K562 (cell line): ENCODE data around the gene ZNF300. TPM values are rescaled to one million over a fixed set of nuclear protein-coding genes. Genes with fewer than 3 reads are reported as not detected.
A peak's percentile ranks its signal among the peaks of the same experiment; 100 is the strongest.

Experiments
- CBX3 ChIP-seq, 2 experiments: IDR thresholded peaks; 1 replicate in 1 of 2; 2 replicates in 1 of 2; pipeline ENCODE4 v1.6.1; 2012; ENCODE audit warnings: inconsistent platforms in 2 of 2, low read length in 2 of 2, borderline replicate concordance in 1 of 2, control low read depth in 1 of 2
- CEBPB ChIP-seq: fragments of 450-650 bp; IDR thresholded peaks from 2 replicates; pipeline ENCODE4 v1.6.1; 2016; ENCODE audit warnings: missing genetic modification characterization, missing compliant biosample characterization
- CHAMP1 ChIP-seq: fragments of 450-650 bp; IDR thresholded peaks from 2 replicates; pipeline ENCODE4 v1.6.1; 2016; ENCODE audit warnings: mild to moderate bottlenecking
- CTBP1 ChIP-seq: fragments of 450-650 bp; IDR thresholded peaks from 2 replicates; pipeline ENCODE4 v1.6.1; 2016; ENCODE audit warnings: borderline replicate concordance
- FOXM1 ChIP-seq, 2 experiments: fragments of 450-650 bp in 1 of 2; sonication (generic) in 1 of 2; formaldehyde crosslinking in 1 of 2; IDR thresholded peaks; 2 replicates each; pipeline versions ENCODE4 v1.6.1 to v1.9.0; 2017 to 2022; ENCODE audit warnings: low read depth in 2 of 2, mild to moderate bottlenecking in 2 of 2, missing genetic modification reagents in 1 of 2, moderate library complexity in 1 of 2
- HLTF ChIP-seq: fragments of 450-650 bp; IDR thresholded peaks from 2 replicates; pipeline ENCODE4 v1.6.1; 2016
- HSF4 ChIP-seq: fragments of 250-450 bp; sonication (Bioruptor Pico); IDR thresholded peaks from 2 replicates; pipeline ENCODE4 v2.1.2; 2022; ENCODE audit warnings: mild to moderate bottlenecking, moderate library complexity, borderline replicate concordance
- PHF8 ChIP-seq: fragments of 200-600 bp; sonication (generic); IDR thresholded peaks from 2 replicates; pipeline ENCODE4 v1.6.1; 2012; ENCODE audit warnings: mixed run types, mild to moderate bottlenecking, inconsistent platforms, low read length, moderate library complexity, borderline replicate concordance
- RBM15 ChIP-seq: fragments of 200-400 bp; formaldehyde crosslinking; IDR thresholded peaks from 2 replicates; pipeline ENCODE4 v1.6.1; 2018; ENCODE audit warnings: mild to moderate bottlenecking, low read length, moderate library complexity; ENCODE audit not compliant: insufficient read depth
- SMAD4 ChIP-seq: fragments of 250-450 bp; sonication (Bioruptor Pico); conservative IDR thresholded peaks from 2 replicates; pipeline ENCODE4 v1.8.0; 2021; ENCODE audit warnings: inconsistent platforms, mild to moderate bottlenecking, moderate library complexity
- SMC3 ChIP-seq: conservative IDR thresholded peaks from 2 replicates; pipeline ENCODE4 v1.6.1; 2011; ENCODE audit warnings: low read depth, low read length, improper control_type of control experiment; ENCODE audit not compliant: insufficient read depth
- SPI1 ChIP-seq: IDR thresholded peaks from 2 replicates; pipeline ENCODE4 v1.6.1; 2011; ENCODE audit warnings: low read depth, low read length, control low read depth, borderline replicate concordance
- STAT5A ChIP-seq: IDR thresholded peaks from 2 replicates; pipeline ENCODE4 v1.6.1; 2012; ENCODE audit warnings: low read length, inconsistent platforms, borderline replicate concordance
- TEAD4 ChIP-seq, 2 experiments: sonication (generic) in 1 of 2; formaldehyde crosslinking in 1 of 2; IDR thresholded peaks; 2 replicates each; pipeline versions ENCODE4 v1.6.1 to v1.8.0; 2012 to 2022; ENCODE audit warnings: borderline replicate concordance in 1 of 2, inconsistent platforms in 1 of 2, low read length in 1 of 2, mild to moderate bottlenecking in 1 of 2, missing genetic modification reagents in 1 of 2
- USF1 ChIP-seq: sonication (generic); formaldehyde crosslinking; IDR thresholded peaks from 2 replicates; pipeline ENCODE4 v1.9.0; 2022; ENCODE audit warnings: mild to moderate bottlenecking, missing genetic modification reagents
- ZNF134 ChIP-seq: fragments of 250-450 bp; sonication (Bioruptor Pico); conservative IDR thresholded peaks from 2 replicates; pipeline ENCODE4 v1.4.0; 2020
- ZNF24 ChIP-seq: fragments of 450-650 bp; IDR thresholded peaks from 2 replicates; pipeline ENCODE4 v1.6.1; 2016
- ZNF263 ChIP-seq: sonication (generic); formaldehyde crosslinking; IDR thresholded peaks from 2 replicates; pipeline ENCODE4 v1.8.0; 2022; ENCODE audit warnings: mild to moderate bottlenecking, missing genetic modification reagents, borderline replicate concordance
- polyA plus RNA-seq, 8 experiments: library from polyadenylated mRNA; depleted of rRNA in 4 of 8; stranded (reverse) in 5 of 8; unstranded in 3 of 8; fragments of >200 nt; fragmentation: Nextera tagmentation in 2 of 8; fragmentation: Illumina TruSeq in 1 of 8; extraction: Ambion mirVana in 2 of 8; extraction: Trizol in 1 of 8; gene quantifications; 2 replicates each; pipeline versions ENCODE4 v1.2.1 to v1.2.3, GENCODE V29; 2011 to 2014; ENCODE audit warnings: inconsistent platforms in 1 of 8, missing spikeins in 1 of 8
- total RNA-seq, 7 experiments: library from RNA; depleted of rRNA in 6 of 7; stranded (reverse); fragments of >200 nt in 6 of 7; fragmentation: Illumina TruSeq in 2 of 7; extraction: Trizol in 2 of 7; gene quantifications; 2 replicates each; pipeline versions ENCODE4 v1.2.1 to v1.2.3, GENCODE V29; 2011 to 2021; ENCODE audit warnings: low replicate concordance in 1 of 7
- TF ChIP-seq, protein P1 (sequence below), 3 experiments: fragments of 200-800 bp in 1 of 3; sonication (Bioruptor generic) in 1 of 3; sonication (generic) in 1 of 3; formaldehyde crosslinking in 1 of 3; IDR thresholded peaks; 2 replicates each; pipeline versions ENCODE4 v1.6.1 to v1.8.0; 2016 to 2022; ENCODE audit warnings: mild to moderate bottlenecking in 2 of 3, missing compliant biosample characterization in 2 of 3, missing genetic modification characterization in 2 of 3, missing genetic modification reagents in 1 of 3

ZNF300 gene
- total and polyA plus RNA-seq, 9 of the 15 experiments (the other 6 are each of a cell fraction or from before 2014, with no cell fraction given): 4.4 to 13.2 (median 11.1) TPM

DNA sequence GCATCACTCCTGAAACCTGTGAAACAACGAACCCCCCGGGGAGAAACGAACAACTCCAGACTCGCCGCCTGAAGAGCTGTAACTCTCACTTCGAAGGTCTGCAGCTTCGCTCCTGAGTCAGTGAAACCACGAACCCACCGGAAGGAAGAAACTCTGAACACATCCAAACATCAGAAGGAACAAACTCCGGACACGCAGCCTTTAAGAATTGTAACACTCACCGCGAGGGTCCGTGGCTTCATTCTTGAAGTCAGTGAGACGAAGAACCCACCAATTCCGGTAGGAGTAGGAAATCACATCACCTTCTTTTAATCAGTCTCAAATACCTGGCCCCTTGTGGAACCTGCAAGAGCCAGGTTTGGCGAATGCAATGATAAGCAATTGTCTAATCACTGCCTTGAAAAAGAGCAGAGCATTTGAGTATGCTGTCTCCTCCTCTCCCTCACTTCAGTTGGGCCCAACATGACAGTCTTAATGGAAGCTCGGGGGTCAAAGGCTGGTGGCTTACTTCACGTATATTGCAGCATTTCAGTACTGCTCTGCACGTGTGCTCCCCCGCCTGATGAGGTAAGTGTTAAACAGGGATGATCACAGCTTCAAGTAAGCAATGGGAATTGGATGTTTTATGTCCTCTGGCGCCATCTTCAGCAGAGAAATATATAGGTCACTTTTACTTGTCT is 58.0 kb downstream of the ZNF300 start (continued):
- TF ChIP-seq HLTF: no peak
- TF ChIP-seq, protein P1, sequence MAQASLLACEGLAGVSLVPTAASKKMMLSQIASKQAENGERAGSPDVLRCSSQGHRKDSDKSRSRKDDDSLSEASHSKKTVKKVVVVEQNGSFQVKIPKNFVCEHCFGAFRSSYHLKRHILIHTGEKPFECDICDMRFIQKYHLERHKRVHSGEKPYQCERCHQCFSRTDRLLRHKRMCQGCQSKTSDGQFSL (CRISPR knock-in tag; IDR thresholded peaks at IDR 0.05): 0 out of 2 replicates have a peak, but pooled peaks have one; percentile 36
- TF ChIP-seq, protein P1 (tag; IDR thresholded peaks at IDR 0.05): no peak
- TF ChIP-seq RBM15: no peak
- TF ChIP-seq ZNF134: peak; percentile 82
- peak; percentile 39 for TF ChIP-seq TEAD4 (IDR thresholded peaks at IDR 0.05; ENCODE audit: low read length)
- TF ChIP-seq TEAD4 (CRISPR knock-in tag; IDR thresholded peaks at IDR 0.05; ENCODE audit: borderline replicate concordance): no peak
- TF ChIP-seq SMAD4: peak; percentile 33; the same call in 1 of the 2 replicates
- 0 out of 2 replicates have a peak, but pooled peaks have one; percentile 68 for TF ChIP-seq CTBP1
- peak; percentile 63 for TF ChIP-seq USF1 (CRISPR knock-in tag)
- no peak for TF ChIP-seq STAT5A
- TF ChIP-seq CBX3 (IDR thresholded peaks at IDR 0.05; ENCODE audit: borderline replicate concordance in 1 of 2, low read length in 2 of 2): peak in 1 of 2 experiments; percentile 96; a peak in 2 of 3 replicates
- 0 out of 2 replicates have a peak, but pooled peaks have one; percentile 16 for TF ChIP-seq FOXM1 (IDR thresholded peaks at IDR 0.05; ENCODE audit: low read depth)
- TF ChIP-seq FOXM1 (CRISPR knock-in tag; IDR thresholded peaks at IDR 0.05; ENCODE audit: low read depth): no peak
- TF ChIP-seq ZNF24: peak; percentile 65; the same call in 1 of the 2 replicates
- peak; percentile 73; the same call in 1 of the 2 replicates for TF ChIP-seq ZNF263 (CRISPR knock-in tag)
- no peak for TF ChIP-seq PHF8
- TF ChIP-seq CEBPB (tag): peak; percentile 82
- peak; percentile 67 for TF ChIP-seq SMC3
- no peak for TF ChIP-seq SPI1
- TF ChIP-seq CHAMP1: peak; percentile 38; the same call in 1 of the 2 replicates
- TF ChIP-seq HSF4 (CRISPR knock-in tag): no peak
